Upper lobe of right lung (tissue), 1 donor: ENCODE results near the gene SLC25A45. TPM values are rescaled to one million over a fixed set of nuclear protein-coding genes. Genes with fewer than 3 reads are reported as not detected.

Experiments used
- ATAC-seq: fragments of 200-7000 bp; cut with Tn5 transposase; one replicate; pipeline ENCODE4 v1.9.1; 2020; ENCODE audit warnings: mild to moderate bottlenecking, moderate library complexity
- DNase-seq: peaks from one replicate; pipeline ENCODE4 v3.0.0-alpha.2; 2020
- H3K27ac ChIP-seq: fragments of 200-600 bp; one replicate; pipeline ENCODE4 v1.8.0; 2022
- H3K27me3 ChIP-seq: fragments of 200-600 bp; one replicate; pipeline ENCODE4 v1.8.0; 2022; ENCODE audit warnings: mild to moderate bottlenecking
- H3K36me3 ChIP-seq: fragments of 200-600 bp; one replicate; pipeline ENCODE4 v1.8.0; 2022
- H3K4me1 ChIP-seq: fragments of 200-600 bp; one replicate; pipeline ENCODE4 v1.8.0; 2022
- H3K4me3 ChIP-seq: fragments of 200-600 bp; one replicate; pipeline ENCODE4 v1.8.0; 2022; ENCODE audit warnings: mild to moderate bottlenecking
- H3K9me3 ChIP-seq: fragments of 200-600 bp; one replicate; pipeline ENCODE4 v1.8.0; 2022
- CTCF ChIP-seq: fragments of 200-600 bp; IDR thresholded peaks from one replicate; pipeline ENCODE4 v1.8.0; 2022; ENCODE audit warnings: antibody characterized with exemption
- intact Hi-C: fragments of 100-400 bp; cut with DNase I; formaldehyde crosslinking; loops from one replicate; pipeline ENCODE4 v1.11.0; 2022
- total RNA-seq: library from RNA; stranded (reverse); fragmentation: NEBNext Ultra II Directional; extraction: Animal tissue kit (Norgen Biotek cat#: 25700); gene quantifications from one replicate; pipeline ENCODE4 v1.2.1, GENCODE V29; 2021
- donor health status: DM: no; HTN: yes; CAD: no; lungs with severe emphysema.

The SLC25A45 gene
- total RNA-seq, 1 donor from 2014 or later = 11.5 TPM

- Histone ChIP-seq H3K9me3 (no peaks in the 10 kb centered on the region), H3K27ac (peak overlapping the region; percentile 15), H3K27me3 (peaks cover 8% of the 10 kb centered on the region), H3K4me3 (peak overlapping the region; percentile 58), H3K4me1 (peaks cover 17% of the 10 kb centered on the region), H3K36me3 (peaks cover 41% of the 10 kb centered on the region)
- no peak for ATAC-seq
- intact Hi-C loops = no loop called here
- TF ChIP-seq CTCF = no peak
- DNase-seq = no peak
These were observed 28.6 kb downstream of the SLC25A45 start for GRCh38 chr11:65353900-65354264.

GRCh38 chr11:65353376-65353775, 29.1 kb downstream of the SLC25A45 start:
- Histone ChIP-seq H3K36me3 (peaks cover 46% of the 10 kb centered on the region), H3K27me3 (peaks cover 8% of the 10 kb centered on the region), H3K27ac (no peak overlapping the region), H3K4me3 (no peak overlapping the region), H3K9me3 (no peaks in the 10 kb centered on the region), H3K4me1 (peaks cover 17% of the 10 kb centered on the region)
- DNase-seq = no peak
- intact Hi-C loops = no loop called here
- no peak for TF ChIP-seq CTCF
- ATAC-seq = no peak

- intact Hi-C loops = no loop called here
- Histone ChIP-seq H3K9me3 (no peaks in the 10 kb centered on the region), H3K27me3 (peaks cover 8% of the 10 kb centered on the region), H3K4me1 (peaks cover 17% of the 10 kb centered on the region), H3K36me3 (peaks cover 52% of the 10 kb centered on the region), H3K4me3 (no peak overlapping the region), H3K27ac (no peak overlapping the region)
- no peak for DNase-seq
- no peak for ATAC-seq
- TF ChIP-seq CTCF = peak; percentile 31
These were observed 29.7 kb downstream of the SLC25A45 start for GRCh38 chr11:65352783-65353182.

- intact Hi-C loops = no loop called here
- no peak overlapping the region for H3K4me3 ChIP-seq
- no peak overlapping the region for H3K27ac ChIP-seq
- peaks cover 6% of the 10 kb centered on the region for H3K27me3 ChIP-seq
- H3K4me1 ChIP-seq = peaks cover 17% of the 10 kb centered on the region
- no peaks in the 10 kb centered on the region for H3K9me3 ChIP-seq
- TF ChIP-seq CTCF = no peak
- DNase-seq (no peak), ATAC-seq (no peak)
- peaks cover 64% of the 10 kb centered on the region for H3K36me3 ChIP-seq
These were observed 30.9 kb downstream of the SLC25A45 start for GRCh38 chr11:65351511-65351910.

GRCh38 chr11:65341856-65342255, 40.6 kb downstream of the SLC25A45 start:
- ATAC-seq (no peak), DNase-seq (no peak)
- H3K4me3 ChIP-seq = no peak overlapping the region
- intact Hi-C loops = no loop called here
- no peaks in the 10 kb centered on the region for H3K4me1 ChIP-seq
- H3K27ac ChIP-seq = no peak overlapping the region
- peaks cover 82% of the 10 kb centered on the region for H3K36me3 ChIP-seq
- no peak for TF ChIP-seq CTCF
- no peaks in the 10 kb centered on the region for H3K27me3 ChIP-seq
- H3K9me3 ChIP-seq = no peaks in the 10 kb centered on the region

GRCh38 chr11:65340226-65340625, 42.2 kb downstream of the SLC25A45 start:
- H3K9me3 ChIP-seq = no peaks in the 10 kb centered on the region
- no peak overlapping the region for H3K27ac ChIP-seq
- peaks cover 66% of the 10 kb centered on the region for H3K36me3 ChIP-seq
- H3K4me3 ChIP-seq = no peak overlapping the region
- no peak for TF ChIP-seq CTCF
- H3K4me1 ChIP-seq = peaks cover 6% of the 10 kb centered on the region
- ATAC-seq (no peak), DNase-seq (no peak)
- intact Hi-C loops = no loop called here
- H3K27me3 ChIP-seq = no peaks in the 10 kb centered on the region
